ENCODE measurements around the gene DLEC1. TPM values are rescaled to one million over a fixed set of nuclear protein-coding genes. Genes with fewer than 3 reads are reported as not detected.

Gene DLEC1
- total RNA-seq, 4 donors from 2014 or later: 0.18 to 2.2 (median 0.75) TPM

DNA sequence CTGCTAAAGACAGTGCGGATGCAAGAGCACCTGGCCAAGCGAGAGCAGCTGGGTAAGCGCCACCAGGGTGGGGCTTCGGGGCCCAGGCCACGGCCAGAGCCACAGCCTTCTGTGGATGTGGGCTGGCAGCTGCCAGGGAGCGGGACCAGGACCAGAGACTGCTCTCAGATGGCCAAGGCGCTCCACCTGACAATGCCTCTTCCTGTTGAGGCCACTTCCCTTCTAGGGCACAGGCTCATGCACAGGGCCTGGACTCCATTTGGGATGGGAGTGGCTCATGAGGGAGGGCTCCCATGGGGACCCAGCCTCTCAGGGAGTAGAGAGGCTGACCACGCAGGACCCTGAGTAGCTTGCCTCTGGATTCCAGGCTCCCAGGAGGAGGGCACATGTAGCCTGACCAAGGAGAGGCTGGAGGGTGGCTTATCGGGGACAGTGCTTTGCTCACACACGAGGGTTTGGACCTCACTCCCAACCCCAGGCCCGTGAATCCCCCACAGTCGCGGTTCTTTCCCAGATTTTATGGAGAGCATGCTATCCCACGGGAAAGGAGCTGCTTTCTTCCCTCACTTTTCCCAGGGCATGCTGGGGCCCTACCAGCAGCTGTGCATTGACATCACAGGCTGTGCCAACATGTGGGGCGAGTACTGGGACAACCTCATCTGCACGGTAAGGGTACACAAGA is 72.8 kb downstream of the DLEC1 start:
- TF ChIP-seq, protein P1, sequence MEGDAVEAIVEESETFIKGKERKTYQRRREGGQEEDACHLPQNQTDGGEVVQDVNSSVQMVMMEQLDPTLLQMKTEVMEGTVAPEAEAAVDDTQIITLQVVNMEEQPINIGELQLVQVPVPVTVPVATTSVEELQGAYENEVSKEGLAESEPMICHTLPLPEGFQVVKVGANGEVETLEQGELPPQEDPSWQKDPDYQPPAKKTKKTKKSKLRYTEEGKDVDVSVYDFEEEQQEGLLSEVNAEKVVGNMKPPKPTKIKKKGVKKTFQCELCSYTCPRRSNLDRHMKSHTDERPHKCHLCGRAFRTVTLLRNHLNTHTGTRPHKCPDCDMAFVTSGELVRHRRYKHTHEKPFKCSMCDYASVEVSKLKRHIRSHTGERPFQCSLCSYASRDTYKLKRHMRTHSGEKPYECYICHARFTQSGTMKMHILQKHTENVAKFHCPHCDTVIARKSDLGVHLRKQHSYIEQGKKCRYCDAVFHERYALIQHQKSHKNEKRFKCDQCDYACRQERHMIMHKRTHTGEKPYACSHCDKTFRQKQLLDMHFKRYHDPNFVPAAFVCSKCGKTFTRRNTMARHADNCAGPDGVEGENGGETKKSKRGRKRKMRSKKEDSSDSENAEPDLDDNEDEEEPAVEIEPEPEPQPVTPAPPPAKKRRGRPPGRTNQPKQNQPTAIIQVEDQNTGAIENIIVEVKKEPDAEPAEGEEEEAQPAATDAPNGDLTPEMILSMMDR (IDR thresholded peaks at IDR 0.05): no peak
- TF ChIP-seq POLR2A (IDR thresholded peaks at IDR 0.05): no peak
- H3K9me3 ChIP-seq: no peaks in the 10 kb centered on the region

GRCh38 chr3:38112378-38112761 is 73.4 kb downstream of the DLEC1 start:
- Histone ChIP-seq H3K9me3 (no peaks in the 10 kb centered on the region), H3K4me1 (peaks cover 0 to 4% (median 0%) of the 10 kb centered on the region in 4 donors), H3K4me3 (no peak overlapping the region), H3K27me3 (no peaks in the 10 kb centered on the region), H3K36me3 (no peaks in the 10 kb centered on the region), H3K27ac (no peak overlapping the region)
- TF ChIP-seq, protein P1 (IDR thresholded peaks at IDR 0.05): no peak
- no peak for TF ChIP-seq POLR2A (IDR thresholded peaks at IDR 0.05)
- peak in 2 of 3 donors; percentile 34 for DNase-seq

More for the DNA sequence above, 72.8 kb downstream of the DLEC1 start:
- Histone ChIP-seq H3K27me3 (no peaks in the 10 kb centered on the region), H3K27ac (no peak overlapping the region), H3K4me1 (peaks cover 0 to 4% (median 0%) of the 10 kb centered on the region in 4 donors), H3K4me3 (no peak overlapping the region), H3K36me3 (no peaks in the 10 kb centered on the region)
- peak in 2 of 3 donors; percentile 30 to 42 for DNase-seq

- H3K4me3 ChIP-seq: no peak overlapping the region
- H3K27ac ChIP-seq: no peak overlapping the region
- H3K27me3 ChIP-seq: no peaks in the 10 kb centered on the region
- peaks cover 0 to 3% (median 0%) of the 10 kb centered on the region in 3 donors for H3K36me3 ChIP-seq
- peak in 2 of 3 donors; percentile 39 to 44 for DNase-seq
- H3K9me3 ChIP-seq: no peaks in the 10 kb centered on the region
- TF ChIP-seq POLR2A (IDR thresholded peaks at IDR 0.05): no peak
- TF ChIP-seq, protein P1 (IDR thresholded peaks at IDR 0.05): no peak
- peaks cover 0 to 4% (median 0%) of the 10 kb centered on the region in 4 donors for H3K4me1 ChIP-seq
Measured at GRCh38 chr3:38114052-38114874, 75.3 kb downstream of the DLEC1 start.

GRCh38 chr3:38114875-38115644 is 76.1 kb downstream of the DLEC1 start:
- Histone ChIP-seq H3K4me1 (peaks cover 0 to 4% (median 0%) of the 10 kb centered on the region in 4 donors), H3K27me3 (no peaks in the 10 kb centered on the region), H3K27ac (no peak overlapping the region), H3K4me3 (no peak overlapping the region), H3K9me3 (no peaks in the 10 kb centered on the region), H3K36me3 (peaks cover 0 to 6% (median 0%) of the 10 kb centered on the region in 3 donors)
- TF ChIP-seq, protein P1 (IDR thresholded peaks at IDR 0.05): no peak
- no peak for TF ChIP-seq POLR2A (IDR thresholded peaks at IDR 0.05)
- peak; percentile 33 to 48 (median 46) for DNase-seq
